Measurements from ENCODE around the gene RHBDL1.

Gene RHBDL1

DNA sequence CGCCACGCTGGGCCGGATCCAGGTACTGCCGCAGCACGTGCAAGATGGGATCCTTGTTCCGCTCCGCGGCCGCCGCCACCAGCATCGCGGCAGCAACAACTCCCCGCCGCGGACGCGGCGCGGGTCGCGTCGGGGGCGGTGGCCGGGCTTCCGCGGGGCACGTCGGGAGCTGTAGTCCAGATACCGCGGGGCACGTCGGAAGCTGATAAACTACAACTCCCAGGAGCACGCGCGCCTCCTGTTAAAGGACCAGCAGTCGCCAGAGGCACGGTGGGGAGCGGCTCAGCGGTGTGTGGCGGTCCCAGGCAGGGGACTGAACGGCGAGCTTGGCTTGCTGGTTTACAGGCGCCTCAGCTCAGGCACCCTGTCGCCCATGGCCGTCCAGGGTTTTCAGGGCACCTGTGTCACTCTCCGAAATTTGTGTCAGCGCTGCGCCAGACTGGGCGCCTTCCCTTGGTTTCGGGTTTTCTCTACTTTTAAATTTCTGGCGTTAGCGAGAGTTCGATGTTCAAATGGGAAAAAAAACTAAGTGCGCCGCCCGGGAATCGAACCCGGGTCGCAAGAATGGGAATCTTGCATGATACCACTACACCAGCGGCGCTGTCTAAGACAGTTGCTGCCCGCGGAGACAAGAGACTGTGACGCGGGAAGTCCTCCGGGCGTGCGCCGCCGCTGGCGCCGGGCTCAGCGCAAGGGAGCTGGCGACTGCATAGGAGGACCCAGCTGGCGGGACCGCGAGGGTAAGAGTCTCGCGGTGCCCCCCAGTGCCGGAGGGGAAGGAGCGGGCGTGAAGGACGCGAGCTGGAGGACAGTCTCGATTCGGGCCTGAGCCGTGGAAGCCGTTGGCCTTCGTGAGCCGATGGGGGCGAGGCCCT is 39.0 kb upstream of the RHBDL1 start, which contains the start of gene METTL26:
Gene METTL26 (minus strand): TSS at position 100 of the 875 bp plus-strand sequence. CDS start 15 bp downstream, at position 85.
- DNase-seq (ENCODE audit: low read depth in 2 of 2) = peak; percentile 86 to 88

DNA sequence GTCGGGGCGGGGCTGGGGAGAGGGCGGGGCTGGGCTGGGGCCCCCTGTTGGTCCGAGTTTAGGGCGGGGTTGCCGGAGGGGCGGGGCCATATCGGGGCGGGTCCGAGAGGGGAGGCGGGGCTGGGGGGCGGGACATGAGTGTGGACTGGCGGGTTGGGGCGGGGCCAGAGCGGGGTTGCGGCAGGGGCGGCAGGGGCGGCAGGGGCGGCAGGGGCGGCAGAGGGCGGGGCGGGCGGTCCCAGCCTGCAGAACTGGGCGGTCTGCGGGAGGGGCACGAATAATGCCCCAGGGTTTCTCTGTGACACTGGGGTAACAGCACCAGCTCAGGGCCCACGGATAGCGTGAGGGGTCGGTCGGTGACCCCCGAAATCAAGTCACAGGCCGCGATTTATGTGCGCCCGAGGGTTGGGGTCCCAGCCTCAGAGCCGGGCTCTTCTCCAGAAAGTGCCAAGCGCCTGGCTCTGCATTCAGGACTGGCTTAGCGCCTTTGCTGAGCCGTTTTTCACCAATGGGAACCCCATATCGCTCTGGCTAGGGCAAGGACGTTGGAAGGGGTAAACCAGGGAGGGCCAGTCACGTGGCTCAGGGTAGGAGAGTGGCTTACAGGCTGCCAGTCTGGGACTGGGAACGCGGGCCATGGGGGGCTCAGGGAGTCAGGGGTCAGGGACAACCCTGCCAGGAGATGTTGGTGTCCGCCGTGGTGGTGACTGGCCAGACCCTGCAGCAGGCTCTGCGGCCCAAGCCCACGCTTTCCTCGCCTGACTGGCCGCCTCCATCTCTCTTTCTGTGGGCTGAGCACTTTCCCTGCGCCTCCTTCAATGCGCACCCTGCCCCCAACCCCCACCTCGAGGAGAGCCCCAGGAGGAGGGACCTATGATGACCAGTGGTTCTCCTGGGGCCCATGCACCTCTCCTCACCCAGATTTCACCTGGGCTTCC is 38.1 kb upstream of the RHBDL1 start:
- peak; percentile 84 to 86 for DNase-seq (ENCODE audit: low read depth in 2 of 2)

DNA sequence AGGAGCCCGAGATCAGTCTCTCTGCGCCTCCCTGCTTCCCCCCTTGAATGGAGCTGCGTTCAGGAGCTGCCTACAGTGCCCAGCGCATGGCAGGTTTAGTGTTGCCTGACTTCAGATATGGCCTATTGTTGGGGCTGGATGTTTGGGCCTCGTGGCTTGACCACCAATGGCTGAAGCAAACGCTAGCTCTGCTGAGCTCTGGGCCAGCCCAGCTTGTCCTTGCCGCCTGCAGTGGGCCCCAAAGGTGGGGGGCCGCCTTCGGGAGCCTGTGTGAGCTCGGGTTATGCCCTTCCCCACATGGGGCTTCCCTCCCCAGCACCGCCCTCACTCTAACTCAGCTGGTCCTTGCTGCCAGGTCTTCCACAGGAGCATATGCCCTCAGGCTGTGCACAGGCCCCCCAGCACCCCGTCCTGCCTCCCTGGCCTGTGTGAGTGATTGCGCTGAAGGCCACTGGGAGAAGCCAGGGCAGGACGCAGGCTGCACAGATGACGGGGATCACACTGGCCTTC is 37.4 kb upstream of the RHBDL1 start:
- DNase-seq (ENCODE audit: low read depth in 2 of 2) = no peak

DNA sequence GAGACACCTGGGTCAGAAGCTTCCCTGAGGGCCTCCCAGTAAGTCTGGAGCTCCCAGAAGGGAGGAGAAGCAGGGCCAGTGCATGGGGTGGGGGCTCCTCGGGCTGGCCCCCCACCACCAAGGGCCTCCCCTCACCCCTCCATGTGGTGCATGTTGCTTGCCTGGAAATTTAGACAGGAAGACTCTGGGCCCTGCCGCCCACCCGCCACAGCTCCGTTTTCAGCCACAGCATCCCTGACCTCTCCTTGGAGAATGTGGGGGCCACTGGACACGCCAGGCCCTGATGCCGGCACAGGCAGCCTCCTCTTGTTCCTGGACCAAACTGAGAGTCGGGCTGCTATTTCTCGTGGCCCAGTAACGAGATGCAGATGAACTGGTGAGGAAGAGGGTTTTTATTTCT is 36.6 kb upstream of the RHBDL1 start:
- no peak for DNase-seq (ENCODE audit: low read depth in 2 of 2)

DNA sequence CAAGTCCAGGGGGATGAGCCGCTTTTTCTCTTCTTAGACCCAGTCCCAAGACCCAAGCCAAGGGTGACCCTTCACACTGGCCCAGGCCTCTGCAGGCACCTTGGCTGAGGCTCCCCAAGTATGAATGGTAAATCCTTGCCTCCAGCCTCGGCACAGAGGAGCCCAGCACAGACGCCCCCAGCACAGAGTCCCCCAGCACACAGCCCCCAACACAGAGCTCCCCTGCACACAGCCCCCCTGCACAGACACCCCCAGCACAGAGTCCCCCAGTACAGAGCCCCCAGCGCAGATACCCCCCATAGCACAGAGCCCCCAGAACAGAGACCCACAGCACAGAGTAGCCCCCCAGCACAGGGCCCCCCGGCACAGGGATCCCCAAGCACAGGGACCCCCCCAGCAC is 34.9 kb upstream of the RHBDL1 start:
- no peak for DNase-seq (ENCODE audit: low read depth in 2 of 2)

DNA sequence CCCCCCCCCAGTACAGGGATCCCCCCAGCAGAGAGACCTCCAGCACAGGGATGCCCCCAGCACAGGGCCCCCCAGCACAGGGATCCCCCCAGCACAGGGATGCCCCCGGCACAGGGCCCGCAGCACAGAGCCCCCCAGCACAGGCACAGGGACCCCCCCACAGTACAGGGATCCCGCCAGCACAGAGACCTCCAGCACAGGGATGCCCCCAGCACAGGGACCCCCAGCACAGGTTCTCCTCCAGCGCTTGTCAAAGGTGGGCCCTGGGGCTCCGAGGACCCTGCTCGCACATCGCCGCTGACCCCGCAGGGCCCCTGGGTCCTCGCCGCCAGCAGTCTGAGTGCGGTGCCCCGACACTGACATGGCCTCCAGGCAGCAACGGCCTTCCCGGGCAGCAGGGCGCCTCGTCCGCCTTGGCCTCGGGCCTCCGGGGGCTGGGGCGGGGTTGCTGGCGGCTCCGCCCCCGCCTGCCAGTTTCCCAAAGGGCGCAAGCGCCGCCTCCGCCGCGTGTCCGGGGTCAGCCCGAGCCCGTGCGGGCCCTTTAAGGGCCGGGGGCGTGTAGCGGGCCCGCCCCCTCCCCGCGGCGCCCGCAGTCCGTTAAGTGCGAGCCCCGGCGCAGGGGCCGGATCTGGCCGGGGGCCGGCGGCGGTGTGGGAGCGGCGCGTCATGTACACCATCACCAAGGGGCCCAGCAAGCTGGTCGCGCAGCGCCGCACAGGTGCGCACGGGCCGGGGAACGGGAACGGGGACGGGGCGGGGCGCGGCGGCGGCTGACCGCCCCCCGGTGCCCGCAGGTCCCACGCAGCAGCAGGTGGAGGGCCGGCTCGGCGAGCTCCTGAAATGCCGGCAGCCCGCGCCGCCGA is 33.9 kb upstream of the RHBDL1 start, which contains the start of gene MCRIP2:
Gene MCRIP2 (plus strand): TSS at position 503 of the 863 bp plus-strand sequence. CDS start 164 bp downstream, at position 667.
- peak; percentile 54 to 71 for DNase-seq (ENCODE audit: low read depth in 2 of 2)

DNA sequence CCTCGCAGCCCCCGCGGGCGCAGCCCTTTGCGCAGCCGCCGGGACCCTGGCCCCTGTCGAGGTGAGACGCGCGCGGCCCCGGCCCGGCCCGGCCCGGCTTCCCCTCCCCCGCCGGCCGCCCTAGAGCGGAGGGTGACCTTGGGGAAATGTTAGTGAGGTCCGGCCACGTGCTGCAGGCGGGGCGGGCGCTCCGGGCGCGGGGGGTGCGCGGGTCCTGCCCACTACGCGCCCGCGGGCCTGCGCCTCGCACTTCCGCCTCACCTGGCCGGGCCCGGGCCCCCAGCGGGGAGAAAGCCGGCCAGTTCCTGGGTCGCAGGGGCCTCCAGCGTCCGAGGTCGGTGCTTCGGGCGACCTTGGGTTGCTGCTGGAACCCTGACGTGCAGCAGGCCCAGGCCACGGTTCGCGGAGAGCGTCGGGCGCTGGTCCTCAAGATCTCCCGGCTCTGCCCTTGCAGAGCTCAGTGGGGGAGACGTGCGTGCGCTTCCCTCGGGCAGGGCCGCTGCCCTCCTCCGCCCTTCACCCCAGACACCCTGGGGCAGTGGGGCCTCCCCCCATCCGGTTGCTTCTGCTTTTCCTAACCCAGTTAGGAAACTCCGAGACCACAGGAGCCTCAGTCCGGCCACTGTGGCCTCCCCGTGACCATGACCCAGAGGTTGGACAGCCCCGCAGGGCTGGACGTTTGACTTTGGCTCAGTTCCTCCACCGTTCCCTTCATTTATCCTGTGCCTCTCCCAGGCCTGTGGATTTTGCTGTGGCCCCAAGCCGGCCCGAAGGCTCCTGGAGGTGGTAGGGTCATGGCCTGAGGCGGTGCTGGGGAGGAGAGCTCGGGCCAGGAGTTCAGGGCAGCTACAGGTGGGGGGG is 33.1 kb upstream of the RHBDL1 start:
- DNase-seq (ENCODE audit: low read depth in 2 of 2) = peak in 1 of 2 donors; percentile 34

DNA sequence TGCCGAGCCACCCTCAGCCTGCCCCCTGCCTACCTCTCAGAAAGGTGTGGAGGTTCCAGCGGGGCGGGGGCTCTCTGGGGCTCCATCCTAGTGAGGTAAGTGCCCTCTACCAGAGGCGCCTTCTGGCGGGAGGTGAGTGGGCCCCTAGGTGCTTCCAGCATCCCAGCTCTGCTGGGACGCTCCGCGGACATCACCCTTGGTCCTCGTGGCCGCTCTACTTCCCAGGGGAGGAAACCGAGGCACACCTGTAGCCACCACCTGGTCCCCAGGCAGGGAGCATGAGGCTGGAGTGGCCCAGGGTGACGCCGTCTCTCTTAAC is 32.5 kb upstream of the RHBDL1 start:
- DNase-seq (ENCODE audit: low read depth in 2 of 2) = no peak

DNA sequence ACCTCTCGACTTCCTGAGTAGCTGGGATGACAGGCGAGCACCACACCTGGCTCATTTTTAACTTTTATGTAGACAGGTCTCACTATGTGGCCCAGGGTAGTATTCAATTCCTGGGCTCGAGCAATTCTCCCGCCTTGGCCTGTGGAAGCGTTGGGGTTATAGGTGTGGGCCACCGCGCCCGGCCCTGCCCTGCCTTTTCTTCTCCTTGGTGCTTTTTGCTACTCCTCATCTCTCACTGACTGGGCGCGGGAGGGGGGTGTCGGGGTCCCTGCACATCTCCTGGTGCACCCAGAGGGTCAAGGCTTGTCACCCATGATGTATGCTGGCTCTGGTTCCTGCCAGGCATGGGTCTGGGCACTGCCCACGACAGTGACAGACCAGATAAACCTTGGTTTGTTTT is 30.9 kb upstream of the RHBDL1 start:
- no peak for DNase-seq (ENCODE audit: low read depth in 2 of 2)

DNA sequence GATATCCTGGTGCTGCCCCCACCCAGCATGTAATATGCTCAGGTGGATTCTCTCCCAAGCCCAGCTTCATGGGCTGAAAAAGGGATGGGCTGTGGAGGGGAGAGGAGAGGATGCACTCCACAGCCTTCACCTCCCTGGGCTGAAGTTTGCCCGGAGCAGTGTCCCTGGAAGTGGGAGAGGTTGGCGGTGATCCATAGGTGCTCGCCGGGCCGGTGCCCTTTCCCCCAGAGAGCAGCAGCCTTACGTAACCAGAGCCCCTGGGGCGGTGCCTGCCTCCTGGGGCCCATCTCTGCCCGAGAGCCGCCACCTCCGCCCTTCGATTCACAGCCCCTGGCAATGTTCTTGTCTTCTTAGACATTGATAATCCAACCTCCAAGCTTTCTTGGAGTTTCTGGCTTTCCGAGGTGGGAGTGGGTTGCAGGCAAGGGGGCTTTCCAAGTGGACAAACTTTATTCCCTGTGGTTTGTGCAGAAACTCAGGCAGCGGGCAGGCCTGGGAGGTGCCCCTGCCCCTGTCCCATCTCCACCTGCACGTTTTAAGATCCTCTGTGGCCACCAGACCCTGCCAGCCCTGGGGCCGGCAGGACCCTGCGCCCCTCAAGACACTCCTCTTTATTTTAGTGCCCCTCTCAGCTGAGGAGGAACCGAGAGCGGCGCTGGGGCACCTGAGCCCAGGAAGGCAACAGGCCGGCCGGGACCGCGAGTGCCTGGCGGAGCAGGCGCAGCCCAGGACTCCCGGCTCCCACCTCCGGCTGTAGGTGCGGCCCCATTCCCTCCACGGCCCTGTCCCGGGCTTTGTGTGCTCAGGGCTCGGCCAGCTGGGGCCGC is 29.4 kb upstream of the RHBDL1 start:
- DNase-seq (ENCODE audit: low read depth in 2 of 2) = no peak

DNA sequence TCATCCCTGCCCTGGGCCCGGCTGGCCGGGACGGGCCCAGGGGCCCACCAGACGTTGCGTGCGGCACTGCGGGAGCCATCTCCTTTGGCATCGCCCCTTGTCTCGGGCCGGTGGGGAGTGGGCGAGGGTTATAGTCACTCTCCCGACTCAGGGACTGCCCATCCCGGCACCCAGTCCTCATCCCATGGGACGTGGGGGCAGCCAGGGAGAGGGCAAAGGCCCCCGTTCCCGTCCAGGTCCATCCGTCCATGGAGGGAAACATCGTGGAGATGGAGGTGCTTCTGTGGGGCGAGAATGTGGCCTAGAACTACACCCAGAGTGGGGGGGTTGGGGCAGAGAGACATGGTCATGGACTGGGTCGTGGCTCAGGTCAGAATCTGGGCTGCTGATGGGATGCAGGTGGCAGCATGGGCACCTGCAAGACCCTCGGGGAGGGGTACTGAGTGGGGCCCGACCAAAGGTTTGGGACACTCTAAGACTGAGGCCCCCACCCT is 28.7 kb upstream of the RHBDL1 start:
- no peak for DNase-seq (ENCODE audit: low read depth in 2 of 2)

DNA sequence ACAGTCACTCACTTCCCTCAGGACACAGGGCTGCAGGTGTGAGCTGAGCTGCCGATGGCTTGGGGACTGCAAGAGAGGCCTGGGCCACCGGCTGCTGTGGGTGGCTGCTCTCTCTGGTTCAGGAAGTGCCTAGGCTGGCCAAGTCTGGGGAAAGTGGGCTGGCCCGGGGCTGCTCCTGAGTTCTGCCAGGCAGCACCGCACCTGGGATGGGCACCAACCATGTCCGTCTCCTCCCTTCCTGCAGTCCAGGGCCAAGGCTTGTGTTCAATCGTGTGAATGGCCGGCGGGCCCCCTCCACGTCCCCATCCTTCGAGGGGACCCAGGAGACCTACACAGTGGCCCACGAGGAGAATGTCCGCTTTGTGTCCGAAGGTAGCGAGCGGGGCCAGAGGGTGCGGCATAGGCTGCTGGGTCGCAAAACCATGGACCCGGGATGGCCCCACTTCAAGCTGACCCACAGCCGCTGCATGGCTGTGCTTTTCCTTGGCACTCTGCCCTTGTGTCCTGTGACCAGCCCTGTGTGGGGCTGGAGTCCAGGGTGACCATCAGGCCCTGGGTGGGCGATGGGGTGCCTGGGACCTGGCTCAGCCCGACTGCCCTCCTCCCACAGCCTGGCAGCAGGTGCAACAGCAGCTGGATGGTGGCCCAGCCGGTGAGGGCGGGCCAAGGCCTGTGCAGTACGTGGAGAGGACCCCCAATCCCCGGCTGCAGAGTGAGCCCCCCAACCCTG is 28.1 kb upstream of the RHBDL1 start:
- no peak for DNase-seq (ENCODE audit: low read depth in 2 of 2)

DNA sequence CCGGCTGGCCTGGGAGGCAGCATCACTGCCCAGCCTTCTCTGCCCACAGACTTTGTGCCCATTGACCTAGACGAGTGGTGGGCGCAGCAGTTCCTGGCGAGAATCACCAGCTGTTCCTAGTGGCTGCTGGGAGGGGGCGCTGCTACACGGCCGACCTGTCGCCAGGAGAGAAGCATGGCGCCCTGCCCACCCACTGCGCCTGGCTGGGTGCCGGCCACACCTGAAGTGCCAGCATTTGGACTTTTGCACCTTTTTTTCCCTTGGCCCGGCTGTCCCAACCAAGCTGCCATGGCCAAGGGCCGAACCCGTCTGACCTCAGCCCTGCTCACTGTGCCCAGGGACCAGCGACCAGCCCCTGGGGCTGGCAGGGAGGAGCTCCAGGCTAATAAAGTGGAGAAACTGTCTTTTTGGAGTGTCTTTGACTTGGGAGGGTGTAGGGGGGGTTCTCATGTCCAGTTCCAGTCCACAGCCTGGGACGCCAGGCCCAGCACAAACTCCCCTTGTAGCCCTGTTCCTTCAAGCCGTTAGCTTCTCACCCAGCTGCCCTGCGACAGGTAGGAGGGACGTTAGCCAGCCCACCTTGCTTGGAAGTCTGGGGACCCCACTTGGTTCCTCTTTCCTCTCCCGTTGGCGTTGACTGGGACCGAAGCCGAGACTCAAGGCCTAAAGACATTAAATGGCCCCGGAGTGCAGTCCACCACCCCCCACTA is 27.2 kb upstream of the RHBDL1 start:
- DNase-seq (ENCODE audit: low read depth in 2 of 2) = peak in 1 of 2 donors; percentile 44

DNA sequence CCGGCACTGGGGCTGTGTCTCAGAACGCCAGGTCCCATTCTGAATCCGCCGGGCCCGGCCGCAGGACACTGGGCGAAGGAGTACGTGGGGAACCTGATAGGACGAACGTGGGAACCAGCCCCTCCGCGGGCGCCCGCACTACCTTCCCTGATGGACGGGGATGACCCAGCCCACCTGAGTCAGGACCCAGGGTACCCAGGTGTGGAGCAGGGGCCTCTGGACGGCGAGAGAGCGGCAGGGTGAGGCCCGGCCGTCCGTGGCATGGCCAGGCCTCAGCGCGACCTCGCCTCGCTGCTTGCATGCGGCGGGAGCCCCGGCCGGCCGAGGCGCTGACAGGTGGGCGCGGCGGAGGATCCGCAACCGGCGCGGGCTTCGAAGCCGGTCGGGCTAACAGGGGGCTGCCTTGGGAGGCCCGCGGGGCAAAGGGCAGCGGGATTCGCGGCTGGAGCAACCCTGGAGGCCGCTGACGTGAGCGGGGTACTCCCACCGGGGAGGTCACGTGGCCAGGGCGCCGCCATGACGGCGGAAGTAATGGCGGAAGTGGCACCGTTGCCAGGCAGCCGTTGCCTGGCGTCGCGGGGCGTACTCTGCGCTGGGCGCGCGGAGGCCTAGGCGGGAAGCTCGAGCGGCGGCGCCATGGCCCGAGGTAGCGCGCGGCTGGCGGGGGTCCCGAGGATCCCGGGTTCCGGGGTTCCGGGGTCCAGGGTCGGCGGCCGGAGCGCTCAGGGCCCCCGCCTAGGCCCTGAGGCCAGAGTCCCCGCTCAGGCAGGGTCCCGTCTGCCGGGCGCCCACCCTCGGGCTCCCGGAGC is 26.5 kb upstream of the RHBDL1 start, which contains the start of gene WDR90:
Gene WDR90 (plus strand): TSS at position 585 of the 809 bp plus-strand sequence. CDS start 52 bp downstream, at position 637.
- peak; percentile 87 to 90 for DNase-seq (ENCODE audit: low read depth in 2 of 2)

DNA sequence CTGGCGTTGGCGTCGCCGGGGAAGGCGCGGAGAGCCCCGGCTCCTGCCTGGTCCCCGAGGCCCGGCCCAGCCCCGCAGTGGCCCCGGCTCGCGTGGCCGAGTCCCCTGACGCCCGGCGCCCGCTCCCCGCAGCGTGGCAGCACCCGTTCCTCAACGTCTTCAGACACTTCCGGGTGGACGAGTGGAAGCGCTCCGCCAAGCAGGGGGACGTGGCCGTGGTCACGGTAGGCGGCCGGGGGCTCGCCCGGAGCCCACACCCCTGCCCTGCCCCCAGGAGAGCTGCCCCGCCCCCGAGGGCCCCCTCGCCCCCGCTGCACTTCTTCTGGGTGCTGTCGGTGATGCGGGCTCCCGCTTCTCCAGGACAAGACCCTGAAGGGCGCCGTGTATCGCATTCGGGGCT is 25.8 kb upstream of the RHBDL1 start:
- DNase-seq (ENCODE audit: low read depth in 2 of 2) = no peak

DNA sequence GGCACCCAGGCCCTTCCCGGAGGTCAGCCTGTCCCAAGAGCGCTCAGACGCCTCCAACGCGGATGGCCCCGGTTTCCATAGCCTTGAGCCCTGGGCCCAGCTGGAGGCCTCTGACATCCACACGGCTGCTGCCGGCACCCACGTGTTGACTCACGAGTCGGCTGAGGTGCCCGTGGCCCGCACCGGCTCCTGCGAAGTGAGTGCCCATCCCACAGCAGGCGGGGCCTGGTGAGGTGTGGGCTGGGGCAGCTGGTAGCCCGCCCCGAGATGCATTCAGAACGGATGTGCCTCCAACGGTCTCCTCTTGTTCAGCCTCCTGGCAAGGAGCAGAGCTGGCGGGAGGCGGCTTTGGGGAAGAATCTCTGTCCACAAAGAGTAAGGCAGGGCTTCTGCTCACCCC is 23.6 kb upstream of the RHBDL1 start:
- DNase-seq (ENCODE audit: low read depth in 2 of 2) = no peak
